ENCODE results near the gene TXNIP.
A peak's percentile ranks its signal among the peaks of the same experiment; 100 is the strongest.

TXNIP gene

DNA sequence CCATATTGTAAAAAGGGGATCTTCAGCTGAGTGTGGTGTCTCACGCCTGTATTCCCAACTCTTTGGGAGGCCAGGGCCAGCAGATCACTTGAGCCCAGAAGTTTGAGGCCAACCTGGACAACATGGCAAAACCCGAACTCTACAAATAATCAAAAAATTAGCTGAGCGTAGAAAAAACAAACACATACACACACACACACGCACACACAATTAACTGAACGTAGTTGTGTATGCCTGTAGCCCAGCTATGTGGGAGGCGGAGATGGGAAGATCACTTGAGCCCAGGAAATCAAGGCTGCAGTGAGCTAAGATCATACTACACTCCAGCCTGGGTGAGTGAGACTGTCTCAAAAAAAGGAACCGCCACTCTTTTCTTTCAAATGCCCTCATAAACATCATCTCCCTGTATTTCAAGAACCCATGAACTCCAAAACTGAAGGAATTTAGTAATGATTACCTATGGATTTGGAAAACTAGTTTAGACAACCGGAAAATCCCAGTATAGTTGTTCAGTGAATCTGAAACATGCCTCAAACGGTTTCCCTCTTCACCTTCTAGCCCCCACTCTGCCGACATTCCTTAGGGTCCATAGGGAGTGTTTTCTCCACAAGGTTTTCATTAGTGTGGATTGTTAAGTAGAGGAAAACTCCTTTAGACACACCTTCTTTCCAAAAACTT lies 4.5 kb downstream of the TXNIP start:
- TF ChIP-seq, protein P1, sequence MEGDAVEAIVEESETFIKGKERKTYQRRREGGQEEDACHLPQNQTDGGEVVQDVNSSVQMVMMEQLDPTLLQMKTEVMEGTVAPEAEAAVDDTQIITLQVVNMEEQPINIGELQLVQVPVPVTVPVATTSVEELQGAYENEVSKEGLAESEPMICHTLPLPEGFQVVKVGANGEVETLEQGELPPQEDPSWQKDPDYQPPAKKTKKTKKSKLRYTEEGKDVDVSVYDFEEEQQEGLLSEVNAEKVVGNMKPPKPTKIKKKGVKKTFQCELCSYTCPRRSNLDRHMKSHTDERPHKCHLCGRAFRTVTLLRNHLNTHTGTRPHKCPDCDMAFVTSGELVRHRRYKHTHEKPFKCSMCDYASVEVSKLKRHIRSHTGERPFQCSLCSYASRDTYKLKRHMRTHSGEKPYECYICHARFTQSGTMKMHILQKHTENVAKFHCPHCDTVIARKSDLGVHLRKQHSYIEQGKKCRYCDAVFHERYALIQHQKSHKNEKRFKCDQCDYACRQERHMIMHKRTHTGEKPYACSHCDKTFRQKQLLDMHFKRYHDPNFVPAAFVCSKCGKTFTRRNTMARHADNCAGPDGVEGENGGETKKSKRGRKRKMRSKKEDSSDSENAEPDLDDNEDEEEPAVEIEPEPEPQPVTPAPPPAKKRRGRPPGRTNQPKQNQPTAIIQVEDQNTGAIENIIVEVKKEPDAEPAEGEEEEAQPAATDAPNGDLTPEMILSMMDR (IDR thresholded peaks at IDR 0.05; ENCODE audit: low read depth, low read length, missing control alignments) = no peak
- no peak for DNase-seq (ENCODE audit: low read depth)
- peak overlapping the region; percentile 65 for H3K4me3 ChIP-seq (ENCODE audit: low read depth, low read length)

DNA sequence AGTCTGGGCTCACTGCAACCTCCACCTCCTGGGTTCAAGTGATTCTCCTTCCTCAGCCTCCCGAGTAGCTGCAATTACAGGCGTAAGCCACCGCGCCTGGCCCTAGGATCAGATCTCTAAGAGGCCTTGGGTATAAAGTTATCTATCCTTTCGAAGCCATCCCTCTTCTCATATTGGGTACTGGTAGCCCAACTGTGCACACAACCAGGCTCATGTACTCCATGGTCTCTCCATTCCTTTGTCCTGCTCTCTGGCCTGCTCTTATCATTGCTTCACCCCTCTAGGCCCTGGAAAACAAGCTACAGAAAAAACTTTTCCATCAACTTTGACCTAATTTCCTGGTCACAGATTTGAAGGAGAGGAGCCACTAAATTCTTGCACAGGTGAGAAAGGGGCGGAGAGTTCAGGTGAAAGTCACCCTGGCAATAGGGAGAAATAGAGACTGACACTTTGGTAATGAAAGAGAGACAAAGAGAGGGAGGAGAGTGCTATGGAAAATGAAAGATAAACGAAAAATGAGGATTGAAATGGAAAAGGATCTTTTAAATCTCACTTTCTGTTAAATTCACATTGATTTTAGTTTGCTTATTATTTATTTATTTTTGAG lies 6.0 kb downstream of the TXNIP start:
- H3K4me3 ChIP-seq (ENCODE audit: low read depth, low read length) = no peak overlapping the region
- DNase-seq (ENCODE audit: low read depth) = no peak
- TF ChIP-seq, protein P1 (IDR thresholded peaks at IDR 0.05; ENCODE audit: low read depth, low read length, missing control alignments) = no peak
- in situ Hi-C loops (cut with HindIII; ENCODE audit: low sequenced_read_pairs) = no loop called here

More for the DNA sequence above, 4.5 kb downstream of the TXNIP start:
- in situ Hi-C loops (cut with HindIII; ENCODE audit: low sequenced_read_pairs) = no loop called here

DNA sequence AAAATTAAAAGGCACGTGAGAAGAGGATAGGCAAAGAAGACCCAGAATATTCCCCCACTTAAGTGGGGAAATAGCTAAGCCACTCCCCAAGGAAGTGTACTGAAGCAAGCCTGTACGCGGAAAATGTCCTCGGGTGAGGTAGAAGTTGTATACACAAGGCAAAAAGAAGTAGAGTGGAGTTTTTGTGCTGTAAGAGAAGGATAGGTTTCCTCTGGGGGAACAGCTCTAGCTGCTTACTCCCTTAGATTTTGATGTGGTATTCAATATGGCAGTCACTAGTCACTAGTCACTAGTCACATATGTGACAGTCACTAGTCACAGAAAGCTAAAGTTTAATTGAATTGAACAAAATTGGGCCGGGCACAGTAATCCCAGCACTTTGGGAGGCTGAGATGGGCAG lies 7.6 kb downstream of the TXNIP start:
- DNase-seq (ENCODE audit: low read depth) = no peak
- H3K4me3 ChIP-seq (ENCODE audit: low read depth, low read length) = no peak overlapping the region
- TF ChIP-seq, protein P1 (IDR thresholded peaks at IDR 0.05; ENCODE audit: low read depth, low read length, missing control alignments) = no peak
- in situ Hi-C loops (cut with HindIII; ENCODE audit: low sequenced_read_pairs) = no loop called here

DNA sequence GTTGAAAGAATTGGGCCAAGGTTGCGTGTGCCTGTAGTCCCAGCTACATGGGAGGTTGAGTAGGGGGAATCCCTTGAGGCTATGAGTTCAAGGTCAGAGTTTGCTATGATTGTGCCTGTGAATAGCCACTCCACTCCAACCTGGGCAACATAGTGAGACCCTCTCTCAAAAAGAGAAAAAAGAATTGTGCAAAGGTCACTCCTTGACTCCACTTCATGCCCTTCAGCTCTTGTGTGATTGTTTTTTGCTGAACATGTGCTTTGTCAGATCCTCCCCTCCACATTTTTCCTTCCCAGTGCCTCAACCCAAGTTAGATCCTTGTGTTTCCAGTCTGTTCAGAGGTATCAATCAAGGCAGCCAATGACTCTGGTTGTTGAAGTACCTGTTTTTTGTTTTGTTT lies 8.5 kb downstream of the TXNIP start:
- in situ Hi-C loops (cut with HindIII; ENCODE audit: low sequenced_read_pairs) = no loop called here
- no peak overlapping the region for H3K4me3 ChIP-seq (ENCODE audit: low read depth, low read length)
- TF ChIP-seq, protein P1 (IDR thresholded peaks at IDR 0.05; ENCODE audit: low read depth, low read length, missing control alignments) = no peak
- DNase-seq (ENCODE audit: low read depth) = no peak

DNA sequence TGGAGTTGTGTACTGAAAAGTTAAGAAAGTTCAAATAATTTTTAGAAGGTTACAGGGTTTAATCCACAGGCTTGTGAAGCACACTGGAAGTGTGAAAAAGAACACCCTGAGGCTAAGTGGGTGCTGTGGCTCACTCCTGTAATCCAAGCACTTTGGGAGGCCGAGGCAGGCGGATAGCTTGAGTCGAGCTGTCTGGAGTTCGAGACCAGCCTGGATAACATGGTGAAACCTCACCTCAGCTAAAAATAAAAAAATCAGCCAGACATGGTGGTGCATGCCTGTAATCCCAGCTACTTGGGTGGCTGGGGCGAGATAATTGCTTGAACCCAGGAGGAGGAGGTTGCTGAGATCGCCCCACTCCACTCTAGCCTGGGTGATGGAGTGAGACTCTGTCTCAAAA lies 9.8 kb downstream of the TXNIP start:
- H3K4me3 ChIP-seq (ENCODE audit: low read depth, low read length) = no peak overlapping the region
- in situ Hi-C loops (cut with HindIII; ENCODE audit: low sequenced_read_pairs) = no loop called here
- DNase-seq (ENCODE audit: low read depth) = no peak
- TF ChIP-seq, protein P1 (IDR thresholded peaks at IDR 0.05; ENCODE audit: low read depth, low read length, missing control alignments) = no peak

DNA sequence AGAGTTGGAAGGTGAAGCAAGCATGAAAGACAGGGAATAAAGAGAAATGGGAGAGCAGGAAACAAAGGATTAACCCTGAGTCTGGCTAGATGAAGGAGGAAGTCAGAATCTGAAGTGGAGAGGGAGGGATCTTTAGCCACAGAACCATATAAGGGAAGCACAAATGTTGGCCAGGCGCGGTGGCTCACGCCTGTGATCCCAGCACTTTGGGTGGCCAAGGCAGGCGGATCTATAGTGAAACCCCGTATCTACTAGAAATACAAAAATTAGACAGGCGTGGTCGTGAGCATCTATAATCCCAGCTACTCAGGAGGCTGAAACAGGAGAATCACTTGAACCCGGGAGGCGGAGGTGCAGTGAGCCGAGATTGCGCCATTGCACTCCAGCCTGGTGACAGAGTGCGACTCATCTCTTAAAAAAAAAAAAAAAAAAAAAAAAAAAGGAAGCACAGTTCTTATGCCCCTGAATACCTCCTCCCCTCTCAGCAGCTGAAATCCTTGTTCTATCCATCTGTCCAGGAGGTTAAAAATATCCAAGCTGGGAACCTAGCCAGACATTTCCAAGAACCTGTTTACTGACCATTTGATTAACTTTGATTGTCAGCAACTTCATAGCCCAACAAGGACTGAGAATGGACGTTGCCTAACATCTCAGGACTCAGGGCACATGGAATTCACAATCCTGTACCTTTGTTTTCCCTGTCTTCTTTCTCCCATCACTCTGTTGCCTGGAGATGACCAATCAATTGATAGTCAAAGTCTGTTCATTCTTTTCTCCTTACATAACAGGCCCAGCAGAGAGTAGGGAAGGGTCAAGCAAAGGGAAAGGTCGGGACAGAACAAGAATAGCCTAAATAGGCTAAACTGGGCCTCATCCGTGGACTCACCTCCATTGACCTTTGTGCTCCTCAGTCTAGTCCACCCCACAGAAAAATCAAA lies 10.6 kb downstream of the TXNIP start:
- H3K4me3 ChIP-seq (ENCODE audit: low read depth, low read length) = no peak overlapping the region
- in situ Hi-C loops (cut with HindIII; ENCODE audit: low sequenced_read_pairs) = no loop called here
- TF ChIP-seq, protein P1 (IDR thresholded peaks at IDR 0.05; ENCODE audit: low read depth, low read length, missing control alignments) = no peak
- no peak for DNase-seq (ENCODE audit: low read depth)

Data from astrocyte of the cerebellum (primary cell).